ENCODE data around the gene HOXD3. TPM values are rescaled to one million over a fixed set of nuclear protein-coding genes. Genes with fewer than 3 reads are reported as not detected.

The HOXD3 gene
- total RNA-seq, 1 donor from 2014 or later = not detected

DNA sequence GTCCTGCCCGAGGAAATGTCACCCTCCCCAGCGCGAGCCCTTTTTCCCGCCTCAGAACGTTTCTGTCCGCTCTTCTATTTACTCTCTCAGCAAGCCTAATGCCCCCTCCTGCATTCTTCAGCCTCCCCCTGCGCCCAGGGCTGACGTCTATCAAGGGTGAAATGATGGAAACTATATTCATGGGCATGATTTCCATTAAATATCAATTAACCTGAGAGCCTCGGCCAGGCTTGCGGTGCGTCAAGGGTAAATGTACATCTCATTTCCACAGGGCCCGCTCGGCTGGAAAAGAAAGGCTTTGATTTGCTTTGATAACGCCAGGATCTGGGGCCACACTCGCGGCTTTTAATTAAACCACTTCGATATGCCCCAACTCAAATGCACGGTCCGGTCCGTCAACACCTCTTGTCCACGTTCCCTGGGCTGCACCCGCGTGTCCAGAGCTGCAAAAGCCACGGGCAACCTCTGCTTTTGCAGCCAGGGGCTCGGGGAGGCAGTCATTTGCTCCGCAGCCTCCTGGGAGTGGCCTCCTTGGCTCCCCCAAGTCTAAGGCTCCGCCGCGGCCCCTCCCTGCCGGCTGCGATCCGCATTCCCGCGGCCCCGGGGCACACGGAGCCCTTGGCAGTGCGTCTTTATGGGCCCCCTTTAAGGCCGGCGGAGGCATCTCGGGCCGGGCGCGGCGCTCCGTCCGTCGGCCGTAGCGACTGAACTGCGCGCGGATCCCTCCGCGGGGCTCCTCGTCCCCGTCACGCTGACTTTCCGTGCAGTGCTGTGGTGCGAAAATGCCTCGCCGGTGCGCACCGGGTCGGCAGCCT lies 27.9 kb upstream of the HOXD3 start, which contains the start of gene HOXD8:
Gene HOXD8, plus strand, starts transcription at position 724 of the 815 bp plus-strand sequence. CDS start 662 bp downstream, outside the sequence.
- H3K9me3 Mint-ChIP-seq (ENCODE audit: low read depth) = peaks cover 4% of the 10 kb centered on the region
- peak within 1 kb of the TSS; percentile 51 for H3K4me3 Mint-ChIP-seq (ENCODE audit: unreplicated experiment)
- no peak within 1 kb of the TSS for H3K27ac Mint-ChIP-seq (ENCODE audit: unreplicated experiment)
- no peak for DNase-seq (ENCODE audit: low spot score)
- TF ChIP-seq, protein P1, sequence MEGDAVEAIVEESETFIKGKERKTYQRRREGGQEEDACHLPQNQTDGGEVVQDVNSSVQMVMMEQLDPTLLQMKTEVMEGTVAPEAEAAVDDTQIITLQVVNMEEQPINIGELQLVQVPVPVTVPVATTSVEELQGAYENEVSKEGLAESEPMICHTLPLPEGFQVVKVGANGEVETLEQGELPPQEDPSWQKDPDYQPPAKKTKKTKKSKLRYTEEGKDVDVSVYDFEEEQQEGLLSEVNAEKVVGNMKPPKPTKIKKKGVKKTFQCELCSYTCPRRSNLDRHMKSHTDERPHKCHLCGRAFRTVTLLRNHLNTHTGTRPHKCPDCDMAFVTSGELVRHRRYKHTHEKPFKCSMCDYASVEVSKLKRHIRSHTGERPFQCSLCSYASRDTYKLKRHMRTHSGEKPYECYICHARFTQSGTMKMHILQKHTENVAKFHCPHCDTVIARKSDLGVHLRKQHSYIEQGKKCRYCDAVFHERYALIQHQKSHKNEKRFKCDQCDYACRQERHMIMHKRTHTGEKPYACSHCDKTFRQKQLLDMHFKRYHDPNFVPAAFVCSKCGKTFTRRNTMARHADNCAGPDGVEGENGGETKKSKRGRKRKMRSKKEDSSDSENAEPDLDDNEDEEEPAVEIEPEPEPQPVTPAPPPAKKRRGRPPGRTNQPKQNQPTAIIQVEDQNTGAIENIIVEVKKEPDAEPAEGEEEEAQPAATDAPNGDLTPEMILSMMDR (IDR thresholded peaks at IDR 0.05) = no peak
- peaks cover 22% of the 10 kb centered on the region for H3K4me1 Mint-ChIP-seq (ENCODE audit: low read depth)
- H3K36me3 Mint-ChIP-seq (ENCODE audit: low read depth) = peaks cover 3% of the 10 kb centered on the region
- peaks cover 80% of the 10 kb centered on the region for H3K27me3 Mint-ChIP-seq (ENCODE audit: low read depth)

DNA sequence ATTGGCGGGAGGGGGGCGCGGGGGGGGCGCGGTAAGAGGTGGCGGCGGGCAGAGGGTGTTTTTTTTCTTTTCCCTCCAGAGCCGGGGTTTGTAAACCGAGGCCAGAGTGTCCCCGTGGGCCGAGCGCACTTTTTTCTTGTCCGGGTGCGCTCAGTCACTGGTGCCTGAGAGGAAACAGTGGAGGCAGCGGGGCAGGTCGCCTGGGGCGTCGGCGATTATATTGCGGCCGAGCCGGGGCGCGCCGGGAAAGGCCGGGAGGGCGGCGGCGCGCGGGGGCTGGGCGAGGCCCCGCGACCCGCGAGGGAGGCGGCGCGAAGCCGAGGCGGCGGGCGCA lies 27.3 kb upstream of the HOXD3 start:
- Mint-ChIP-seq H3K27me3 (ENCODE audit: low read depth) (peaks cover 80% of the 10 kb centered on the region), H3K4me1 (ENCODE audit: low read depth) (peaks cover 22% of the 10 kb centered on the region), H3K27ac (ENCODE audit: unreplicated experiment) (no peak overlapping the region), H3K36me3 (ENCODE audit: low read depth) (peaks cover 3% of the 10 kb centered on the region), H3K9me3 (ENCODE audit: low read depth) (peaks cover 4% of the 10 kb centered on the region), H3K4me3 (ENCODE audit: unreplicated experiment) (peak overlapping the region; percentile 51)
- TF ChIP-seq, protein P1 (IDR thresholded peaks at IDR 0.05) = no peak
- DNase-seq (ENCODE audit: low spot score) = no peak

DNA sequence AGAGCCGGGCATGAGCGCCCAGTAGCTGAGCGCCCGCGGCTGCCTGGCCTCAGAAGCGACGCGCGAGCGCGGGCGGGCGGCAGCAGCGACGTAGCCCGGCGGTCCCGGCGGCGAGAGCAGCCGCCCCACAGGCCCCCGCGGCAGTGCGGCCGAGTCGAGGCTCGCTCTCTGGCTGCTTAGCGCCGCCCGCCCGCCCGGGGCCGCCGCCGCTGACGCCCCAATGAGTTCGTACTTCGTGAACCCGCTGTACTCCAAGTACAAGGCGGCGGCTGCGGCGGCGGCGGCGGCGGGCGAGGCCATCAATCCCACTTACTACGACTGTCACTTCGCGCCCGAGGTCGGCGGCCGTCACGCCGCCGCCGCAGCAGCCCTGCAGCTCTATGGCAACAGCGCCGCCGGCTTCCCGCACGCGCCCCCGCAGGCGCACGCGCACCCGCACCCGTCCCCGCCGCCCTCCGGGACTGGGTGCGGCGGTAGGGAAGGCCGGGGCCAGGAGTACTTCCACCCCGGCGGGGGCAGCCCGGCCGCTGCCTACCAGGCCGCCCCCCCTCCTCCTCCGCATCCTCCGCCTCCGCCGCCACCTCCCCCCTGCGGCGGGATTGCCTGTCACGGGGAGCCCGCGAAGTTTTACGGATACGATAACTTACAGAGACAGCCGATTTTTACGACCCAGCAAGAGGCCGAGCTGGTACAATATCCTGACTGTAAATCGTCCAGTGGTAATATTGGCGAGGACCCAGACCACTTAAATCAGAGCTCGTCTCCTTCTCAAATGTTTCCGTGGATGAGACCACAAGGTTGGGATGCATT lies 26.8 kb upstream of the HOXD3 start:
- Mint-ChIP-seq H3K4me3 (ENCODE audit: unreplicated experiment) (peak overlapping the region; percentile 20), H3K9me3 (ENCODE audit: low read depth) (peaks cover 4% of the 10 kb centered on the region), H3K27me3 (ENCODE audit: low read depth) (peaks cover 80% of the 10 kb centered on the region), H3K4me1 (ENCODE audit: low read depth) (peaks cover 23% of the 10 kb centered on the region), H3K36me3 (ENCODE audit: low read depth) (peaks cover 4% of the 10 kb centered on the region), H3K27ac (ENCODE audit: unreplicated experiment) (no peak overlapping the region)
- DNase-seq (ENCODE audit: low spot score) = no peak
- TF ChIP-seq, protein P1 (IDR thresholded peaks at IDR 0.05) = no peak

DNA sequence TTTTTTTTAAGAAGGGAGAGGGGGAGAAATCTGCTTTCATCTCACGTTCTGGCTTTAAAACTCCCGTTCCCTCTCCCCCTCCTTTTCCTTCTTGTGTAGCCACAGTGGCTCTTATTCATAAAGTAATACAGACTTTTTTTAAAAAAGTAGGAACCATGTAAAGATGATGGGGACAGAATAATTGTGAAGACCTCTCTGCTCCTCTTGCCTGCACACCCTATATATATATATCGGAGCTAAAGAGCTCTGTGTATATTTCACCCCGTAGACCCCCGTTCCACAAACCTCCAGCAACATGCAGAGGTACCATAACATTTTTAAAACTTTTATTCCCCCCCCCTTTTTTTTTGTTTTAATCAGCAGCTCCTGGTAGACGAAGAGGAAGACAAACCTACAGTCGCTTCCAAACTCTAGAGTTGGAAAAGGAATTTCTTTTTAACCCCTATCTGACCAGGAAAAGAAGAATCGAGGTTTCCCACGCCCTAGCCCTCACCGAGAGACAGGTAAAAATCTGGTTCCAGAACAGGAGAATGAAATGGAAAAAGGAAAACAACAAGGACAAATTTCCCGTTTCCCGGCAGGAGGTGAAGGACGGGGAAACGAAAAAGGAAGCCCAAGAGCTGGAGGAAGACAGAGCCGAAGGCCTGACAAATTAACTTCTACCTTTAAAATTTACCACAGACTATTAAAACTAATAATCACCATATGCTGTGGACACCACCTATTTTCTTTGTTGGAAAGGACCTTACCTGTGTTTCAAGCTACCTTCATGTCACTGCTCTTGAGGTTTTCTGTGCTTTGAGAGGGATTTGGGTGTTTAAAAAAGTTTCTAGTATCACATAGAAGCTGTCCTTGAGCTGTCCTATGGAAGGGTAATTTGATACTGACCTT lies 25.9 kb upstream of the HOXD3 start:
- Mint-ChIP-seq H3K36me3 (ENCODE audit: low read depth) (peaks cover 7% of the 10 kb centered on the region), H3K27ac (ENCODE audit: unreplicated experiment) (no peak overlapping the region), H3K4me1 (ENCODE audit: low read depth) (peaks cover 31% of the 10 kb centered on the region), H3K9me3 (ENCODE audit: low read depth) (peaks cover 4% of the 10 kb centered on the region), H3K27me3 (ENCODE audit: low read depth) (peaks cover 80% of the 10 kb centered on the region), H3K4me3 (ENCODE audit: unreplicated experiment) (peak overlapping the region; percentile 20)
- DNase-seq (ENCODE audit: low spot score) = no peak
- TF ChIP-seq, protein P1 (IDR thresholded peaks at IDR 0.05) = no peak

DNA sequence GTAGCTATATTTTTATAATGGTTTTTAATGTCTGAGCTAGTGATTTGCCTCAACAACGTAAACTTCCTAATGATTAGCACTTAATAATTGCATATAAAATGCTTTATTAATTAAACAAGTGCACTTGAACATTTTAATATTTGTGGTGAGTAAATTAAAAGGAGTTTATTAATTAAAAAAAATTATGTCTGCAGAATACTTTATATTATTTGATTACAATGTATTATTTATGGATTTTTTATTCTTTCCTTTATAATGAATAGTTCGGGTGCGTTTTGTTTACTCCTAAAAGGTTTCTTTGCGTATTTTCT lies 25.3 kb upstream of the HOXD3 start:
- peaks cover 33% of the 10 kb centered on the region for H3K4me1 Mint-ChIP-seq (ENCODE audit: low read depth)
- peaks cover 7% of the 10 kb centered on the region for H3K36me3 Mint-ChIP-seq (ENCODE audit: low read depth)
- no peak for DNase-seq (ENCODE audit: low spot score)
- no peak overlapping the region for H3K27ac Mint-ChIP-seq (ENCODE audit: unreplicated experiment)
- peaks cover 4% of the 10 kb centered on the region for H3K9me3 Mint-ChIP-seq (ENCODE audit: low read depth)
- H3K27me3 Mint-ChIP-seq (ENCODE audit: low read depth) = peaks cover 78% of the 10 kb centered on the region
- H3K4me3 Mint-ChIP-seq (ENCODE audit: unreplicated experiment) = no peak overlapping the region
- TF ChIP-seq, protein P1 (IDR thresholded peaks at IDR 0.05) = no peak
